ENCODE data around the gene RALGAPA1.

The RALGAPA1 gene

GRCh38 chr14:35525695-35526094 is 283.4 kb downstream of the RALGAPA1 start:
- Histone ChIP-seq H3K4me1 (ENCODE audit: insufficient read depth, low read length, severe bottlenecking) (no peaks in the 10 kb centered on the region), H3K36me3 (ENCODE audit: insufficient read depth, low read length) (no peaks in the 10 kb centered on the region), H3K27me3 (ENCODE audit: insufficient read depth, low read length) (no peaks in the 10 kb centered on the region), H3K79me2 (ENCODE audit: insufficient read depth, low read length) (no peaks in the 10 kb centered on the region), H3F3A (ENCODE audit: insufficient read depth, low read length) (no peaks in the 10 kb centered on the region), H3K4me3 (ENCODE audit: low read depth, low read length, poor library complexity, severe bottlenecking) (no peak overlapping the region), H3K9me3 (ENCODE audit: low read length) (0 out of 2 replicates have a peak, but pooled peaks cover 4% of the 10 kb centered on the region), H3K9ac (ENCODE audit: low read length) (no peak overlapping the region), H4K20me1 (ENCODE audit: insufficient read depth, low read length) (no peaks in the 10 kb centered on the region), H3K27ac (ENCODE audit: low read depth, low read length, poor library complexity, severe bottlenecking) (no peak overlapping the region), H3K9me2 (ENCODE audit: low read depth, low read length) (no peaks in the 10 kb centered on the region), H3K4me2 (ENCODE audit: low read length) (no peak overlapping the region), H2AFZ (ENCODE audit: low read length) (no peak overlapping the region)
- TF ChIP-seq EZH2 (IDR thresholded peaks at IDR 0.05; ENCODE audit: borderline replicate concordance, low read length) (no peak), CTCF (IDR thresholded peaks at IDR 0.05; ENCODE audit: low read length) (no peak)

- no peaks in the 10 kb centered on the region for H3F3A ChIP-seq (ENCODE audit: insufficient read depth, low read length)
- 0 out of 2 replicates have a peak, but pooled peaks cover 4% of the 10 kb centered on the region for H3K9me3 ChIP-seq (ENCODE audit: low read length)
- H3K4me1 ChIP-seq (ENCODE audit: insufficient read depth, low read length, severe bottlenecking): no peaks in the 10 kb centered on the region
- no peaks in the 10 kb centered on the region for H3K36me3 ChIP-seq (ENCODE audit: insufficient read depth, low read length)
- TF ChIP-seq EZH2 (IDR thresholded peaks at IDR 0.05; ENCODE audit: borderline replicate concordance, low read length): no peak
- TF ChIP-seq CTCF (IDR thresholded peaks at IDR 0.05; ENCODE audit: low read length): no peak
- H2AFZ ChIP-seq (ENCODE audit: low read length): no peak overlapping the region
- H3K27me3 ChIP-seq (ENCODE audit: insufficient read depth, low read length): no peaks in the 10 kb centered on the region
- H3K9ac ChIP-seq (ENCODE audit: low read length): no peak overlapping the region
- no peak overlapping the region for H3K4me2 ChIP-seq (ENCODE audit: low read length)
- H3K9me2 ChIP-seq (ENCODE audit: low read depth, low read length): no peaks in the 10 kb centered on the region
- no peak overlapping the region for H3K4me3 ChIP-seq (ENCODE audit: low read depth, low read length, poor library complexity, severe bottlenecking)
- H4K20me1 ChIP-seq (ENCODE audit: insufficient read depth, low read length): no peaks in the 10 kb centered on the region
- H3K27ac ChIP-seq (ENCODE audit: low read depth, low read length, poor library complexity, severe bottlenecking): no peak overlapping the region
- H3K79me2 ChIP-seq (ENCODE audit: insufficient read depth, low read length): no peaks in the 10 kb centered on the region
Measured at GRCh38 chr14:35519986-35520385, 289.1 kb downstream of the RALGAPA1 start.

- no peaks in the 10 kb centered on the region for H3K4me1 ChIP-seq (ENCODE audit: insufficient read depth, low read length, severe bottlenecking)
- no peak overlapping the region for H3K4me3 ChIP-seq (ENCODE audit: low read depth, low read length, poor library complexity, severe bottlenecking)
- H3K9me2 ChIP-seq (ENCODE audit: low read depth, low read length): no peaks in the 10 kb centered on the region
- no peak overlapping the region for H3K4me2 ChIP-seq (ENCODE audit: low read length)
- no peak overlapping the region for H3K27ac ChIP-seq (ENCODE audit: low read depth, low read length, poor library complexity, severe bottlenecking)
- no peaks in the 10 kb centered on the region for H3K79me2 ChIP-seq (ENCODE audit: insufficient read depth, low read length)
- no peaks in the 10 kb centered on the region for H3K9me3 ChIP-seq (ENCODE audit: low read length)
- no peaks in the 10 kb centered on the region for H3K27me3 ChIP-seq (ENCODE audit: insufficient read depth, low read length)
- no peaks in the 10 kb centered on the region for H3K36me3 ChIP-seq (ENCODE audit: insufficient read depth, low read length)
- H3K9ac ChIP-seq (ENCODE audit: low read length): no peak overlapping the region
- H4K20me1 ChIP-seq (ENCODE audit: insufficient read depth, low read length): no peaks in the 10 kb centered on the region
- no peak overlapping the region for H2AFZ ChIP-seq (ENCODE audit: low read length)
- H3F3A ChIP-seq (ENCODE audit: insufficient read depth, low read length): no peaks in the 10 kb centered on the region
- TF ChIP-seq CTCF (IDR thresholded peaks at IDR 0.05; ENCODE audit: low read length): no peak
- TF ChIP-seq EZH2 (IDR thresholded peaks at IDR 0.05; ENCODE audit: borderline replicate concordance, low read length): no peak
Measured at GRCh38 chr14:35515916-35516315, 293.2 kb downstream of the RALGAPA1 start.
